OCI-LY1 (cell line): ENCODE results near the gene ANKRD37.

Source experiments
- CTCF ChIP-seq: fragments of 200-600 bp; sonication (generic), shearing (Covaris generic); IDR thresholded peaks from 2 replicates; pipeline ENCODE4 v1.5.1; 2017; ENCODE audit warnings: mild to moderate bottlenecking, antibody characterized with exemption, low read length, moderate library complexity, mixed read lengths
- EZH2 ChIP-seq: fragments of 200-600 bp; sonication (generic), shearing (Covaris generic); IDR thresholded peaks from 2 replicates; pipeline ENCODE4 v1.8.0; 2017; ENCODE audit warnings: borderline replicate concordance, mixed run types, mild to moderate bottlenecking, antibody characterized with exemption, low read length, moderate library complexity, mixed read lengths

GRCh38 chr4:185408432-185408831 is 11.8 kb downstream of the ANKRD37 start:
- TF ChIP-seq CTCF, result no peak
- TF ChIP-seq EZH2, result no peak
